ENCODE measurements around the gene FLT3. TPM values are rescaled to one million over a fixed set of nuclear protein-coding genes. Genes with fewer than 3 reads are reported as not detected.

FLT3 gene
- total and polyA plus RNA-seq, 9 of the 15 experiments (the other 6 are each of a cell fraction or from before 2014, with no cell fraction given): not detected

- 13% methylated on average over 34 of the region's 53 CpGs for WGBS (ENCODE audit: insufficient coverage, low coverage, missing lambda C conversion rate)
- Histone ChIP-seq H3K27me3 (ENCODE audit: control insufficient read depth in 2 of 2, insufficient read depth in 2 of 2, low read length in 2 of 2) (peaks cover 12 to 70% of the 10 kb centered on the region in 2 experiments; a peak in 4 of 5 replicates), H3K9me3 (replicated peaks; ENCODE audit: control insufficient read depth, insufficient read depth, low read depth, low read length) (no peaks in the 10 kb centered on the region), H3K4me3 (no peak overlapping the region), H4K20me1 (replicated peaks; ENCODE audit: control insufficient read depth, insufficient read depth, low read length) (no peaks in the 10 kb centered on the region), H3K4me1 (replicated peaks in 1 of 2; ENCODE audit: control insufficient read depth in 2 of 2, insufficient read depth in 2 of 2, low read length in 2 of 2) (peaks cover 0 to under 1% of the 10 kb centered on the region in 2 experiments; a peak in 1 of 5 replicates), H3K9me1 (ENCODE audit: control insufficient read depth, insufficient read depth, low read length) (no peaks in the 10 kb centered on the region), H3K9ac (ENCODE audit: insufficient read depth in 1 of 2, low read depth in 2 of 2, low read length in 2 of 2) (no peak overlapping the region), H3K79me2 (ENCODE audit: control insufficient read depth, insufficient read depth, low read length) (no peaks in the 10 kb centered on the region), H2AFZ (ENCODE audit: low read depth, low read length) (no peak overlapping the region), H3K4me2 (ENCODE audit: insufficient read depth, low read length) (no peak overlapping the region), H3K27ac (ENCODE audit: extremely low read depth, low read depth, low read length) (no peak overlapping the region), H3K36me3 (ENCODE audit: control insufficient read depth, insufficient read depth, low read length) (no peaks in the 10 kb centered on the region)
- BruUV-seq (replicated peaks): no TSS peak
- no peak for ATAC-seq
- no peak for FAIRE-seq
- ChIA-PET POLR2A (no interaction called here), CTCF (ENCODE audit: low intra/inter-chr PET ratio) (no interaction called here)
- DNase-seq (ENCODE audit: extremely low read depth in 1 of 4, low spot score in 3 of 4): no peak
- intact Hi-C loops (cut with micrococcal nuclease): no loop called here
- no peak for TF ChIP-seq FOXP4 (CRISPR knock-in tag; IDR thresholded peaks at IDR 0.05; ENCODE audit: borderline replicate concordance)
- TF ChIP-seq ETV1 (tag; conservative IDR thresholded peaks at IDR 0.05; ENCODE audit: low read depth): no peak
- TF ChIP-seq ZNF121 (CRISPR knock-in tag; conservative IDR thresholded peaks at IDR 0.05): no peak
- no peak for TF ChIP-seq ZNF318 (IDR thresholded peaks at IDR 0.05; ENCODE audit: borderline replicate concordance in 1 of 2, low read depth in 1 of 2)
- TF ChIP-seq RUNX1 (IDR thresholded peaks at IDR 0.05; ENCODE audit: low read depth): no peak
- no peak for TF ChIP-seq ZNF316 (IDR thresholded peaks at IDR 0.05)
- in situ Hi-C loops (cut with MboI): loop anchor here (25.0 kb wide), 1 partner anchor 458 kb away; no protein-coding TSS in a partner anchor
Observed at GRCh38 chr13:27970382-27971235, 129.8 kb downstream of the FLT3 start.

Data from K562 (cell line).